GM12874 (cell line): ENCODE measurements around the gene DCAF16.

Experiments used
- TF ChIP-seq, protein P1 (sequence below): IDR thresholded peaks from 2 replicates; pipeline ENCODE4 v1.5.1; 2011; ENCODE audit warnings: low read depth, mild to moderate bottlenecking, control low read depth, low read length, moderate library complexity; ENCODE audit not compliant: insufficient read depth

Gene DCAF16

DNA sequence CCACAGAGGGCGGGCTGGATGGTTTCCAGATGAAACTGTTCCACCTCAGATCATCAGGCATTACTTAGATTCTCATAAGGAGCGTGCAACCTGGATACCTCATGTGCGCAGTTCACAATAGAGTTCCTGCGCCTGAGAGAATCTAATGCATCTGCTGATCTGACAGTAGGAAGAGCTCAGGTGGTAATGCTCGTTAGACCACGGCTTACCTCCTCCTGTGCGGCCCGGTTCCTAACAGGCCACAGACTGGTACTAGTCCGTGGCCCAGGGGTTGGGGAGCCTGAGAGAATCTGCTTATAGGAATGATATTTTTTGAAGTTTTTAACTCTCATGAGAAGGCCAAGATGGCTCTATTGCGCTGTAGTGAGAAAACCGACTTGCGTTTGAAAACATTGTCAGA, 5.6 kb upstream of the DCAF16 start:
- TF ChIP-seq, protein P1, sequence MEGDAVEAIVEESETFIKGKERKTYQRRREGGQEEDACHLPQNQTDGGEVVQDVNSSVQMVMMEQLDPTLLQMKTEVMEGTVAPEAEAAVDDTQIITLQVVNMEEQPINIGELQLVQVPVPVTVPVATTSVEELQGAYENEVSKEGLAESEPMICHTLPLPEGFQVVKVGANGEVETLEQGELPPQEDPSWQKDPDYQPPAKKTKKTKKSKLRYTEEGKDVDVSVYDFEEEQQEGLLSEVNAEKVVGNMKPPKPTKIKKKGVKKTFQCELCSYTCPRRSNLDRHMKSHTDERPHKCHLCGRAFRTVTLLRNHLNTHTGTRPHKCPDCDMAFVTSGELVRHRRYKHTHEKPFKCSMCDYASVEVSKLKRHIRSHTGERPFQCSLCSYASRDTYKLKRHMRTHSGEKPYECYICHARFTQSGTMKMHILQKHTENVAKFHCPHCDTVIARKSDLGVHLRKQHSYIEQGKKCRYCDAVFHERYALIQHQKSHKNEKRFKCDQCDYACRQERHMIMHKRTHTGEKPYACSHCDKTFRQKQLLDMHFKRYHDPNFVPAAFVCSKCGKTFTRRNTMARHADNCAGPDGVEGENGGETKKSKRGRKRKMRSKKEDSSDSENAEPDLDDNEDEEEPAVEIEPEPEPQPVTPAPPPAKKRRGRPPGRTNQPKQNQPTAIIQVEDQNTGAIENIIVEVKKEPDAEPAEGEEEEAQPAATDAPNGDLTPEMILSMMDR = no peak

DNA sequence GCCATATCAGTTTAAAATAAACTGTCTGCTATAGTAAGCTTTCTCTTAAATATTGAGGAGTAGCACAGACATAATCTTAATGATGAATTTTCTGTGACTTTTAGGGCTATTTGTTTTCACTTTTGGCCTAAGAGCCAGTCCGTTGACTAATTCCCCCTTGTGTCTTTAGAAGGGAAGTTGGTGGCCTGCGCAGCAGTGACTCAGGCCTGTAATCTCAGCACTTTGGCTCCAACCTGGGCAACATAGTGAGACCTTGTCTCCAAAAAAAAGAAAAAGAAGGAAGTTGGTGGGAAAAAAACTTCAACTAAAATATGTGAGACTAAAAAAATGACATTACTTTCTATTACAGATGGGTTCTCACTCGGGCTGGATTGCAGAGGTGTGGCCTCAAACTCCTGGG, 3.6 kb upstream of the DCAF16 start:
- TF ChIP-seq, protein P1 = no peak

DNA sequence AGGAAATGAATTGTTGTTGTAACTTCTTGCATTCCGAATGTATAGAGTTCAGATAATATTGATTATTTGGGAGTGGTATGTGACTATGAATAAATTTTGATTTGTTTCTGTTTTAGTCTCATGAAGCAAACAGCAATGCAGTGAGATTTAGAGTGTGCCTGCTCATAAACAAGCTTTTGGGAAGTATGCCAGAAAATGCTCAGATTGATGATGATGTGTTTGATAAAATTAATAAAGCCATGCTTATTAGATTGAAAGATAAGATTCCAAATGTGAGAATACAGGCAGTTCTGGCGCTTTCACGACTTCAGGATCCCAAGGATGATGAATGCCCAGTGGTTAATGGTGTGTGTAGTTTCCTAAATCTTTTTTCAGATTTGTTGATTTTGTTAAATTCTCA, 2.2 kb upstream of the DCAF16 start:
- TF ChIP-seq, protein P1 = no peak

DNA sequence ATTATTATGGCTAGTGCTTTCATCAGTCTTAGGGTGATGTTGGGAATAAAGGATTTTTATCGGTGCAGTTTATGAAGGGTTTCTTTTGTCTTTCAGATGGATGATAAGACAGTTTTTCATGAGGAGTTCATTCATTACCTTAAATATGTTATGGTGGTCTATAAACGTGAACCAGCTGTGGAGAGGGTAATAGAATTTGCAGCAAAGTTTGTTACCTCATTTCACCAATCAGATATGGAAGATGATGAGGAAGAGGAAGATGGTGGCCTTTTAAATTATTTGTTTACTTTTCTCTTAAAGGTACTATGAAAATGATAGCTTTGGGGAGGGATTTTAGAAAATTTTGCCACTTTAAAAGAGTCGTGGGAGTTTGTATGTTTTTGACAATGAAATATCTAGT, 1.6 kb upstream of the DCAF16 start:
- TF ChIP-seq, protein P1 = no peak

DNA sequence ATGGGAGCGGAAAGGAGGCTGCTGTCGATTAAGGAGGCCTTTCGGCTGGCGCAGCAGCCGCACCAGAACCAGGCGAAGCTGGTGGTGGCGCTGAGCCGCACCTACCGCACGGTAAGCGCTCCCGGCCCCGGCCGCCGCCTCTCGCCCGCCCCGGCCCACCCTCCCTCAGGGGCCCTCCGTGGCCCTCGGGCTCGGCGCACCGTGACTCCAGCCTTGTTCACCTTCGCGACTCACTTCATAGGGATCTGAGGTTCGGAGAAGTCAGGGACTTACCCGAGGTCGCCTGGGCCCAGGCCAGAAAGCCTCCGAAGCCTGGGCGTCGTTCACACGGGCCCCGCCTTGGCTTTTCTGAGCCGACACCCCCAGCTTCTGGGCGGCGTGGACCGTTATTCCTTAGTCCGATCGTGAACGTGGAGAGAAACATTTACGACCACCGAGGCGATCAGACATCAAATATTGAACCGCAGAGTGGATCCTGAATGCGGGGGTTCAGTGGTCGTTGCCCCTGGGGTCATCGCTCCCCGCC, 584 bp upstream of the DCAF16 start:
- TF ChIP-seq, protein P1 = no peak

DNA sequence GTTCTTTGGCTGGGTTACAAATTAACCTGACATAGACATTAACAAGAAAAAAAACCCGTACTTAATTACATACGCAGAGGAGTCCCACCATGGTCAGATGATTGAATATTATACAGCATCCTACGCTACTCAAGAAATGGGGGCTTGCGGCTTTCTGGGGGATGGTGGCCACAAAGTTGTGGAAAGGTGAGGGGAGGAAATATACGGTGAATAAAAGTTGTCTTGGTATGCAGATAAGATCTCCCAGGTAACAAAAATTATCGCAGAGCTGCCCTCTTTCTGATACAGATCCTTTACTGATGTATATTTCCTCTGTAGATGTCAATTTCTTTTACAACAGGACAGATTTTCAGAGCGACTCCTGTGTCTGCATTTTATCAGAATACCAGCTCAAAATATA, 890 bp downstream of the DCAF16 start:
- TF ChIP-seq, protein P1 = no peak

DNA sequence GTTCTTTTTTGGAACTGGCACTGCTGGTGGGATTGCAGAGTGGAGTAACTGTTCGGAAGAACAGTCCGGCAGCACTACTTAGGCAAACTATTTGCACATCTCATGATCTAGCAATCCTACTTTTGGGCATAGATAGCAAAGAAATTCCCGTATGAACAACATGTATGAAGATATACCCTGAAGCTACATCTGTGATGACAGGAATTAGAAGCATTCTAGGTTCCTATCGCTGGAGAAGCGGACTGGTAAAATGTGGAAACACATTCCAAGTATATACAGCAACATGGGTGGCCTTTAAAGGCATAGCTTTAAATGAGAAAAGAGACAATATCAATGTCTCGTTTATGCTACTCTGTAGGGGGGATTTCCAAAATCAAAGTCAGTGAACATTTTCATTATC, 3.1 kb downstream of the DCAF16 start:
- TF ChIP-seq, protein P1 = no peak

DNA sequence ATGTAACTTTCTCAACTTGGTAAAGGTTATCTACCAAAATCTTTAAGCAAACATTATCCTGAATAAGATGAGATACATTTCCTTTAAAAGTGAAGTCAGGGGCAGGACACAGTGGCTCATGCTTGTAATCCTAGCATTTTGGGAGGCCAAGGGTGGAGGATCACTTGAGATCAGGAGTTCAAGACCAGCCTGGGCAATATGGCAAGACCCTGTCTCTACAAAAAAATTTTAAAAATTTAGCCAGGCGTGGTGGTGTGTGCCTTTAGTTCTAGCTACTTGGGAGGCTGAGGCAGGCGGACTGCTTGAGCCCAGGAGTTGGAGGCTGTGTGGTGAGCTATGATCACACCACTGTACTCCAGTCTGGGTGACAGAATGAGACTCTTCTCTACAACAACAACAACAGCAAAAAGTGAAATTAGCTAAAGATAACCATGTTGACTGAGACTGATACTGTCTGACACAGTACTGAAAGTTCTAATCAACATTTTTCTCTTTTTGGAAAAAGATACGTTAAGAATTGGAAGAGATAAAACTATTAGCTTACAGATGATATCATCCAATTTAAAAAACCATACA, 4.9 kb downstream of the DCAF16 start:
- TF ChIP-seq, protein P1 = no peak
